Cardiac muscle cell (in vitro differentiated cells and primary cell): ENCODE measurements around the gene GABBR2. TPM values are rescaled to one million over a fixed set of nuclear protein-coding genes. Genes with fewer than 3 reads are reported as not detected.

ENCODE experiments used
- DNase-seq, 2 donors: peaks; one replicate each; pipeline versions ENCODE4 v3.0.0 to v3.0.0-alpha.2; 2010 to 2017; ENCODE audit warnings: low read depth in 1 of 2, low spot score in 1 of 2
- H3K27ac ChIP-seq: fragments of 200-600 bp; sonication (generic); 2 replicates; pipeline ENCODE4 v1.5.1; 2016
- H3K27me3 ChIP-seq: fragments of 200-600 bp; sonication (generic); 2 replicates; pipeline ENCODE4 v1.6.0; 2016; ENCODE audit warnings: control low read depth
- H3K36me3 ChIP-seq: fragments of 200-600 bp; sonication (generic); 2 replicates; pipeline ENCODE4 v1.5.1; 2016; ENCODE audit warnings: control low read depth
- H3K4me1 ChIP-seq: fragments of 200-600 bp; sonication (generic); 2 replicates; pipeline ENCODE4 v1.8.1; 2017; ENCODE audit warnings: low read depth, mild to moderate bottlenecking, mixed run types
- H3K4me3 ChIP-seq: fragments of 200-600 bp; sonication (generic); 2 replicates; pipeline ENCODE4 v1.5.1; 2016; ENCODE audit warnings: mild to moderate bottlenecking
- H3K9me3 ChIP-seq: fragments of 200-600 bp; sonication (generic); 2 replicates; pipeline ENCODE4 v1.5.1; 2017; ENCODE audit warnings: low read depth, mild to moderate bottlenecking, control low read depth
- CTCF ChIP-seq: IDR thresholded peaks from 2 replicates; pipeline ENCODE4 v1.5.1; 2012; ENCODE audit warnings: low read depth, mild to moderate bottlenecking, low read length
- polyA plus RNA-seq: library from polyadenylated mRNA; unstranded; fragments of >200 nt; fragmentation: Nextera tagmentation; extraction: Ambion mirVana; gene quantifications from 2 replicates; pipeline ENCODE4 v1.2.1, GENCODE V29; 2016
- total RNA-seq: library from RNA; depleted of rRNA; stranded (reverse); fragments of >200 nt; gene quantifications from 2 replicates; pipeline ENCODE4 v1.2.3, GENCODE V29; 2016

GABBR2 gene
- total and polyA plus RNA-seq, 2 experiments from 2014 or later, result 0.06 TPM; not detected in 1

- no peak for TF ChIP-seq CTCF
- Histone ChIP-seq H3K4me3 (no peak overlapping the region), H3K27ac (no peak overlapping the region), H3K36me3 (no peaks in the 10 kb centered on the region), H3K9me3 (no peaks in the 10 kb centered on the region), H3K27me3 (no peaks in the 10 kb centered on the region), H3K4me1 (peaks cover 11% of the 10 kb centered on the region)
- no peak for DNase-seq
Observed at GRCh38 chr9:98506422-98507054, 202.2 kb downstream of the GABBR2 start.

- no peak for DNase-seq
- no peak overlapping the region for H3K4me3 ChIP-seq
Observed at GRCh38 chr9:98504298-98505282, 204.1 kb downstream of the GABBR2 start.

GRCh38 chr9:98503867-98504266 is 204.9 kb downstream of the GABBR2 start:
- Histone ChIP-seq H3K27me3 (no peaks in the 10 kb centered on the region), H3K27ac (no peak overlapping the region), H3K4me1 (peaks cover 11% of the 10 kb centered on the region), H3K36me3 (no peaks in the 10 kb centered on the region), H3K4me3 (no peak overlapping the region), H3K9me3 (no peaks in the 10 kb centered on the region)
- no peak for TF ChIP-seq CTCF
- DNase-seq, result no peak

More at GRCh38 chr9:98504298-98505282, 204.1 kb downstream of the GABBR2 start:
- no peak for TF ChIP-seq CTCF
- H3K4me1 ChIP-seq, result peaks cover 11% of the 10 kb centered on the region
- no peaks in the 10 kb centered on the region for H3K27me3 ChIP-seq
- H3K36me3 ChIP-seq, result no peaks in the 10 kb centered on the region
- H3K27ac ChIP-seq, result no peak overlapping the region
- H3K9me3 ChIP-seq, result no peaks in the 10 kb centered on the region

- peak; percentile 47 to 66 for DNase-seq
- H3K4me3 ChIP-seq, result no peak overlapping the region
- no peaks in the 10 kb centered on the region for H3K36me3 ChIP-seq
- TF ChIP-seq CTCF, result no peak
- H3K9me3 ChIP-seq, result no peaks in the 10 kb centered on the region
- H3K27me3 ChIP-seq, result no peaks in the 10 kb centered on the region
- H3K4me1 ChIP-seq, result peaks cover 11% of the 10 kb centered on the region
- H3K27ac ChIP-seq, result peak overlapping the region; percentile 54
Observed at GRCh38 chr9:98502976-98503325, 205.8 kb downstream of the GABBR2 start.

- H3K27ac ChIP-seq, result peak overlapping the region; percentile 54
- peaks cover 11% of the 10 kb centered on the region for H3K4me1 ChIP-seq
- no peaks in the 10 kb centered on the region for H3K27me3 ChIP-seq
- no peaks in the 10 kb centered on the region for H3K9me3 ChIP-seq
- TF ChIP-seq CTCF, result no peak
- no peak overlapping the region for H3K4me3 ChIP-seq
- no peaks in the 10 kb centered on the region for H3K36me3 ChIP-seq
- peak in 1 of 2 donors; percentile 24 for DNase-seq
Observed at GRCh38 chr9:98502311-98502975, 206.3 kb downstream of the GABBR2 start.
